22Rv1 (cell line): ENCODE data around the gene SYTL4.

Experiments
- H3K27ac ChIP-seq: fragments of 450-650 bp; 2 replicates; pipeline ENCODE4 v1.5.1; 2017
- ZFX ChIP-seq: fragments of 450-650 bp; IDR thresholded peaks from 2 replicates; pipeline ENCODE4 v1.6.1; 2017; ENCODE audit warnings: antibody characterized with exemption, borderline replicate concordance
- TF ChIP-seq, protein P1 (sequence below): fragments of 450-650 bp; IDR thresholded peaks from 2 replicates; pipeline ENCODE4 v1.5.1; 2017; ENCODE audit warnings: mild to moderate bottlenecking

The SYTL4 gene

DNA sequence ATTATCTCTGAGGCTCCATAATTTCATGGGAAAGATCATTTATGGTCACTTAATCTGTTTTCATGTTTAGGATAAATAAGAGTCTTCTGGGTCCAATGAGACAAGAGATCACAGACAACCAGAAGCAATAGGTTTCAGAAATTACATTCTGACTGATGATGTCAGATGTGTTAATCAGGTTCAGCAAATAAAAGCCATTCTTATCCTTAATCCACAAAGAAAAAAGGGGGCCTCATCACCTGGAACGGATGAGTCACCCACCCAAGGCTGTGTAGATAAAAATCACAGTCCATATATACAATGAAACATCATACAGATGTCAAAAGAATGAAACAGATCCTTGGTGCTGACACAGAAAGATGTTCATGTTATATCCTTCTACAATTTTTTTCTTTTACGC, 36.6 kb downstream of the SYTL4 start:
- no peak overlapping the region for H3K27ac ChIP-seq
- TF ChIP-seq, protein P1, sequence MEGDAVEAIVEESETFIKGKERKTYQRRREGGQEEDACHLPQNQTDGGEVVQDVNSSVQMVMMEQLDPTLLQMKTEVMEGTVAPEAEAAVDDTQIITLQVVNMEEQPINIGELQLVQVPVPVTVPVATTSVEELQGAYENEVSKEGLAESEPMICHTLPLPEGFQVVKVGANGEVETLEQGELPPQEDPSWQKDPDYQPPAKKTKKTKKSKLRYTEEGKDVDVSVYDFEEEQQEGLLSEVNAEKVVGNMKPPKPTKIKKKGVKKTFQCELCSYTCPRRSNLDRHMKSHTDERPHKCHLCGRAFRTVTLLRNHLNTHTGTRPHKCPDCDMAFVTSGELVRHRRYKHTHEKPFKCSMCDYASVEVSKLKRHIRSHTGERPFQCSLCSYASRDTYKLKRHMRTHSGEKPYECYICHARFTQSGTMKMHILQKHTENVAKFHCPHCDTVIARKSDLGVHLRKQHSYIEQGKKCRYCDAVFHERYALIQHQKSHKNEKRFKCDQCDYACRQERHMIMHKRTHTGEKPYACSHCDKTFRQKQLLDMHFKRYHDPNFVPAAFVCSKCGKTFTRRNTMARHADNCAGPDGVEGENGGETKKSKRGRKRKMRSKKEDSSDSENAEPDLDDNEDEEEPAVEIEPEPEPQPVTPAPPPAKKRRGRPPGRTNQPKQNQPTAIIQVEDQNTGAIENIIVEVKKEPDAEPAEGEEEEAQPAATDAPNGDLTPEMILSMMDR, result no peak
- TF ChIP-seq ZFX, result no peak

DNA sequence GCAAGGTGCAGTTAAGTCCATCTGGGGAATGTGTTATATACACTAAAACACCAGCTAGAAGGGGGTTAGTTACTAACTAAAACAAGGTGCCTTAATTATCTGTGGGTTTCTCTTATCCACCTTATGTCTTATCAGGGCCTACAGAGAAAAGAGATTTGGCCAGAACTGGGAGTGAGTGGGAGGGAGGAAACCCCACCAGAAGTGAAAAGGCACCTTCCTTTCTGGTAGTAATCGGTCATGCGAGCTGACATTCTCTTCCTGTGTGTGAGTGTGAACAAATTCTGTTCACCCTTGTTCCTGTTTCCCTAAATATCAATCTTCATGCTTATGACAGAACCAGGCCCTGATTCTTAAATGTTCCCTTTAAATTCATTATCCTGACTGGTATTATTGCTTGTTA, 44.4 kb downstream of the SYTL4 start:
- TF ChIP-seq, protein P1, result no peak
- no peak for TF ChIP-seq ZFX

DNA sequence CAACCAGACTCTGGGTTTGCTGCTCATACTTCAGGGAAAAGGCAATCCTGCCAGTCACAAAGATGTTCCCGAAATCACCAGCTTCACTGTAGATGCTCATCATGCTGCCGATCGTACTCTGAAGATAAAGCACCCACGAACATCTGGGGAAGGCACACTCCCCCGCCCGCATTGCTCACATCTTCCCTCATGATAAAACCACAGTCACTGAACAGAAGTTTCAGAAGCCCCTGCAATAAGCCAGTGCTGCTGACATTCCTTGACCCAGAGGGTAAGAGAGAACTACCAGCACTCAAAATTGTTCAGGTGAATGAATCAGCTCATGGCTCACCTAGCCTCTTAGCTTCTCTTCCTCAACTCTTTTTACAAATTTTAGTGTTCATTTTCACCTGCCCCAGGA, 44.8 kb downstream of the SYTL4 start:
- no peak overlapping the region for H3K27ac ChIP-seq
- TF ChIP-seq, protein P1, result no peak

More for the DNA sequence above, 44.4 kb downstream of the SYTL4 start:
- H3K27ac ChIP-seq, result no peak overlapping the region

DNA sequence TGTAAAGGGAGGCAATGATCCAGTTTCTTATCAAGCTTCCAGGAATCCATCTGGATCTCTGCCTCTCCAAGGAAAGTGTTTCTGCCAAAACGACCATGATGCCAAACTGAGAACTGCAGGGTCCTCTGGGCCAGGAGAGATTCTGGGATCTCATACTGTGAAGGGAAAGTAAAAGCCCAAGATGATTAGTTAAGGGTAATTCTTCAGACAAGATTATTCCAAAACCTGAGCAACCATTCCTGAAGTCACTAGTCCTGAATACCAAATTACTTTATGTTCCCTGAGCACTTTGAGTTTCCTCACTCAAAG, 46.0 kb downstream of the SYTL4 start:
- TF ChIP-seq ZFX, result no peak
- TF ChIP-seq, protein P1, result peak; percentile 33
- no peak overlapping the region for H3K27ac ChIP-seq

DNA sequence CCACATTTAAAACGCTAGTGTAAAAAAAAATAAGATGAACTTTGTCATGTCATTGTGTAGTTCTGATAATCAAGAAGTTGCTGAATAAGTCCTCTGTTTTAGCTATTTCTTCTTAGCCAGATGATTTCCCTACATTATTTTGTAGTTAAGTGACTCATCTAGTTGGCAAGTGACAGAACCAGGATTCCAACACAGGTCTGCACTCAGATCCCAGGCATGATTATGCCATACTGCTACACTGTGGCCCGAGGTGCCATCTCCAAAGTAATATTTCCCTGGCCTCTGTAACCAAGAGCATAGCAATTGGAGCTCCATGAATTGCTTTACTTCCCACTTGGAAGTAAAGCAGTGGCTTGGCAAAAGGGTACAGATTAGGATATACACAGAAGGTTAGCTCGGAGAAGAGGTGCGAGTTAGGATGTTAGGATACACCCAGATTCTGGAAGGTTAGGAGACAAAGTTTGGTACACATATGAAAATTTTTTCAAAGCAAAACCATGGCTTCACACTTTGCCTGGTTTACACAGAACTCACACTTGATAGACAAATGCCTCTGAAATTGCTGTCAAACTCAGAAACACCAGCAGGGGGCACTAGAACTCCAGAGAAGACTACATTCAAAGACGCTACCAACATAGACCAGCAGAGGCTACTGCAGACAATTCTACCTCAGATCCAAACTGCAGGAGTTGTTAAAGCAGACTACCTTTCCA, 46.5 kb downstream of the SYTL4 start:
- H3K27ac ChIP-seq, result no peak overlapping the region
- TF ChIP-seq, protein P1, result peak; percentile 71
- no peak for TF ChIP-seq ZFX

DNA sequence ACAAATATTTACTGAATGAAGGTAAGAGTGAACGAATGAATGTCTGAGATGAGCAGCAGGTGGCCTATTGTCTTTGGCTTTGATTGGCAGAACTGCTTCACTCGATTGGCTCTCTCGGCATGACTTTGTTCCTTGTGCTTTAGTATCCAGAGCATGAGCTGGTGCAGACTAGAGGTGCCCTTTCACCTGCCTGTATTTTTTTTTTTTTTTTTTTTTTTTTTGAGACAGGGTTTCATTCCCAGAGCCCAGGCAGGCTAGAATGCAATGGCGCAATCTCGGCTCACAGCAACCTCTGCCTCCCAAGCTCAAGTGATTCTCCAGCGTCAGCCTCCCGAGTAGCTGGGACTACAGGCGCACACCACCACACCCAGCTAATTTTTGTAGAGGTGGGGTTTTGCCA, 49.0 kb downstream of the SYTL4 start:
- H3K27ac ChIP-seq, result no peak overlapping the region
- TF ChIP-seq, protein P1, result no peak
- TF ChIP-seq ZFX, result no peak

DNA sequence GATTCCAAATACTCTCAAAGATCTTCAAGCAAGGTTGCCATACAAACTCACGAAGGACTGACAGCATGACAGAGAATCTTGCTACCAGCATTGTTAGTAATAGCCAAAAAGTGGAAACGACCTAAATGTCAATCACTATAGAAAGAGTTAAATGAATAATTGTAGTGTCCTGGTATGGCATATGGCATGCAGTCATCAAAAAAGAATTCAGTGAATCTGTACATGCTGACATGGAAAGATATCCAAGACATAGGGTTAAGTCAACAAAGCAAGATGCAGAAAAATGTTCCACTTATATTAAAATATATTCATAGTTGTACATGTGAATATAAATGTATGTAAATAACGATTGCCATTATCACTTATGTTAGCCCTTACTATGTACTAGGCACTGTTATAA, 50.3 kb downstream of the SYTL4 start:
- H3K27ac ChIP-seq, result no peak overlapping the region
- TF ChIP-seq, protein P1, result no peak
- TF ChIP-seq ZFX, result no peak
